Fibroblast of pulmonary artery (primary cell): ENCODE measurements around the gene UVRAG.

Source experiments
- DNase-seq: peaks from one replicate; pipeline ENCODE4 v3.0.0-alpha.2; 2010; ENCODE audit warnings: low read depth
- H3K4me3 ChIP-seq: replicated peaks from 2 replicates; pipeline ENCODE4 v1.5.1; 2011; ENCODE audit warnings: low read depth, mild to moderate bottlenecking, control low read depth, low read length, moderate library complexity
- TF ChIP-seq, protein P1 (sequence below): IDR thresholded peaks from 2 replicates; pipeline ENCODE4 v1.5.1; 2011; ENCODE audit warnings: mild to moderate bottlenecking, control low read depth, low read length, inconsistent platforms; ENCODE audit errors: missing control alignments

Gene UVRAG

DNA sequence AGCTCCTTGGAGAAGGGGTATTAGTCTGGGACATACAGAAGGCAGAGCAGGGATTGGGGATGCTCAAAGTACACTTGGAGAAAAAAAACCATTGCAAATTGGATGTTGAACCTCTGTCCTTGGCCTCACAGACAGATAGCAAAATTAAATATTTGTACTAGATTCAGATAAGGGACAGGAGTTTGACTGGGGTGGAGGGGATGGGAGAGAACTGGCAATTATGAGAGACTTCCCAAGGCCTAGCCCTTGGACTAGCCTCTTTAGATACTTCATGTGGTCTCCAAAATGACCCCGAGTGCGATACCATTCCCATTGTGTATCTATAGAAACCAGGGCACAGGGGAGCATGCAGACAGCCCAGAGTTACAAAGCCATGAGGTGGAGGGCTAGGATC is 30.9 kb upstream of the UVRAG start:
- H3K4me3 ChIP-seq, result no peak overlapping the region
- TF ChIP-seq, protein P1, sequence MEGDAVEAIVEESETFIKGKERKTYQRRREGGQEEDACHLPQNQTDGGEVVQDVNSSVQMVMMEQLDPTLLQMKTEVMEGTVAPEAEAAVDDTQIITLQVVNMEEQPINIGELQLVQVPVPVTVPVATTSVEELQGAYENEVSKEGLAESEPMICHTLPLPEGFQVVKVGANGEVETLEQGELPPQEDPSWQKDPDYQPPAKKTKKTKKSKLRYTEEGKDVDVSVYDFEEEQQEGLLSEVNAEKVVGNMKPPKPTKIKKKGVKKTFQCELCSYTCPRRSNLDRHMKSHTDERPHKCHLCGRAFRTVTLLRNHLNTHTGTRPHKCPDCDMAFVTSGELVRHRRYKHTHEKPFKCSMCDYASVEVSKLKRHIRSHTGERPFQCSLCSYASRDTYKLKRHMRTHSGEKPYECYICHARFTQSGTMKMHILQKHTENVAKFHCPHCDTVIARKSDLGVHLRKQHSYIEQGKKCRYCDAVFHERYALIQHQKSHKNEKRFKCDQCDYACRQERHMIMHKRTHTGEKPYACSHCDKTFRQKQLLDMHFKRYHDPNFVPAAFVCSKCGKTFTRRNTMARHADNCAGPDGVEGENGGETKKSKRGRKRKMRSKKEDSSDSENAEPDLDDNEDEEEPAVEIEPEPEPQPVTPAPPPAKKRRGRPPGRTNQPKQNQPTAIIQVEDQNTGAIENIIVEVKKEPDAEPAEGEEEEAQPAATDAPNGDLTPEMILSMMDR, result no peak

DNA sequence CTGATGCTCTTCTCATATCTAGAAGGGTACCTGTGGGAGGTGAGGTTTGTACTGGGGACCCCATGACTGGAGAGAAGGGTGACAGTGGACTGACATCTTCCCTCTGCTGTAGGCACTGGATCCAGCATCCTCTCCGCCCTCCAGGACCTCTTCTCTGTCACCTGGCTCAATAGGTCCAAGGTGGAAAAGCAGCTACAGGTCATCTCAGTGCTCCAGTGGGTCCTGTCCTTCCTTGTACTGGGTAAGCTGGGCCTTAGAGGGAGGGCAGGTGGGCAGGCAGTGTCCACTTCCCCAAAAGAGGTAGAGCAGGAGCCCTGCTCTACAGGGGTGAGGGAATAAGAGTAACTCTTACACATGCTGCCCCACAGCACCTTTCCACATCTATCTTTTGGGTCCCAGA is 30.5 kb upstream of the UVRAG start:
- TF ChIP-seq, protein P1, result no peak
- no peak for DNase-seq
- no peak overlapping the region for H3K4me3 ChIP-seq

More for the DNA sequence above, 30.9 kb upstream of the UVRAG start:
- no peak for DNase-seq

DNA sequence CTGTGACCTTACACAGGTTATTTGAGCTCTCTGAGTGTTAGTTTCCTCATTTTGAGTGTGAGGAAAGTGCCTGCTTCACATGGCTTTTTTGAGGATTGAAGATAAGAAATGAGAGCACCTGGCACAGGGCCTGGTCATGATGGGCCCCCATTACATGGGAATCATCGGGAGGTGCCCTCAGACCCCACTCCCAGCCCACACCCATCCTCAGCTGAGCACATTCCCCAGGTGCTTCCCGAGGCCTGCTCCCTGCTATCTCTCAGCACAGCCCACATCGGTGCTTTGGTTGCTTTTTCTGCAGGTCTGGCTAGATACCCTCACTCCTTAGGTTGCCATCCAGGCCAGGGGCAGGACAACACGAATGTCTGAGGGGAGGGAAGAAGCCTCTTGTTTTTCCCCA is 29.8 kb upstream of the UVRAG start:
- no peak for DNase-seq

DNA sequence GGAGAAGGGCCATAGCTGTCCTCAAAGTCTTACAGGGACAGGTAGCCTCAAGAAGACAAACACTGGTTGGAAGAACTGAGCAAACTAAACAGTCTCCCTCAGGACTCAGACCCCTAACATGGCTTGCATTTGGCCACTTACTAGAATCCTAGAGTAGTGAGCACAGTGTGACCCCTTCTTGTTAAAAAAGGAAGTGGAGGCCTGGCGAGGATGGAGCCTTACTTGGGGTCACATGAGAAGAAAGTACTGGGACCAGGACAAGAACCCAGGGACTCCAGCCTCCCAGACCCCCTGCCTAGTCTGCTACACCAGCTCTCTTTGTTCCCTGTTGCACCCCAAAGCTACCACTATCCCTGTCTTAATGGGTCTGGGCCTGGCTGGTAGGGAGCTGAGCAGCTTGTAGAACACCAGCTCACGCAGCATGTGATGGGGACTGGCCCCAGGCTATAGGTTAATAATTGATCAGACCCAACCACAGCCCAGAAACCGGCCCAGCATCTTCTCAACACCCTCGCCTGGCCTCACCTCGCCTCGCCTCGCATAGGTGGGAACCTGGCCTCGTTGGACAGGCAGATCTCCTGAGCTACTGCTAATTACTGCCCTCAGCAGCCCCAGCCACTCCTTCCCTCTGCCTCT is 28.8 kb upstream of the UVRAG start:
- TF ChIP-seq, protein P1, result no peak
- no peak for DNase-seq
- no peak overlapping the region for H3K4me3 ChIP-seq

More for the DNA sequence above, 29.8 kb upstream of the UVRAG start:
- no peak overlapping the region for H3K4me3 ChIP-seq
- TF ChIP-seq, protein P1, result no peak

DNA sequence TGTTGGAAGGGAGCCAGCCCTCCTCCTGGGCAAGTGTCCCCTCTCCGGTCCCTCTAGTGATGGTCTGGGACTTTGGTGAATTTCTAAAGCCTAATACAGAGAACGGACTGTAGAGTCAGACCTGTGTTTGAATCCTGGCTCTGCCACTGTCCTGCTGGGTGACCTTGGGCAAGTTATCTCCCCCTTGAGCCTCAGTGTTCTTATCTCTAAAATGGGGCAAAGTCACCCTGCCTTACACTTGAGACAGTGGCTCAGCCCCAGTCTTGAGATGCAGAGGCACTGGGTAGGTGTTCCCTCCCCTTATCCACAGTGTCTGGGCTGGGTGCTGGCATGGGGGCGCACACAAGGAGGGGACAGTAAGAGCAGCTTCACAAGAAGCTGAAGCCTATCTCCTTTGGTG is 25.5 kb upstream of the UVRAG start:
- DNase-seq, result no peak
- TF ChIP-seq, protein P1, result no peak
- H3K4me3 ChIP-seq, result no peak overlapping the region

DNA sequence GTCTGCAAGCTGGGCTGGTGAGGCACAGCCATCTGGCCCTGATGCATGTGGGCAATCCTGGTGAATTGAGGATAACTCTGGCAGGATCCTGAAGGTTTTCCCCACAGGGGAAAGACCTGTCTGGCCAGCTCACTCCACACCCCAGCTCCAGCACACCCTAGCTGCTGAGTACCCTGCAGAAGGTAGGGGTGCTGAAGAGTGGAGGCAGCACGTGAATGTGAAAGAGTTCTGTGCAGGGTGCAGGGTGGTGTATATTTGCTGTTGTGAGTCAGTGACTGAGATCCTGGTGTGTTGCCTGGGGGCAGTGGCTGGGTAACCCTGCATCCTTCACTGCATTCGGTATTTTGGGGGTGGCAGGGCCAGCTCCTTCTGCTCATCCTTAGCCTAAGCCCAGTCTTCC is 24.0 kb upstream of the UVRAG start:
- no peak for DNase-seq
- TF ChIP-seq, protein P1, result no peak
- no peak overlapping the region for H3K4me3 ChIP-seq

DNA sequence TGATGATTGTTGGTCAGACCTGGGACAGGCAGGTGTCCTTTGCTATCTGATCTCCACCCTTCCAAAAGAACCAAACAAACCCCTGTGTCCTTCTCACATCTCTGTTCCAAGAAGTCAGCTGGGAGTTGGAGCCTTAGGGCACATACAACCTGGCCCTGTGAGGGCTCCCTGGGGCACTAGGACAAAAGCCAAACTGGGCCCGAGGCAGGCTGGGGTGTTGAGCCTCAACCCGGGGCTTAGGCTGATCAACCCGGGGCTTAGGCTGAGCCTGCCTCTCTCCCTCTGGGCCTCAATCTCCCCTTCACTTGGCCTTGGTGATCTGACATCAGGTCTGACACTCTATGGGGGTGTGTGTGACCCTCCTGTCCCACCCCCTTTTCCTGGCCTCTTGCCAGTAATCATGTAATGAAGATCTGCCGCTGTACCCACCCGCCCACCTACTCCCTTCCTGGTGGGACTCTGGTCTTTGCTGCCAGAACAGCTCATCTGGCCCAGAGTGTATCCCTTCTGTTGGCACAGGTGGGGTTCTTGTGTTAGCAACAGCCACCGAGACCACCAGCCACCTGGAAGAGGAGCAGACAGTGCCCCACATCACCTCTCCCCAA is 22.8 kb upstream of the UVRAG start:
- H3K4me3 ChIP-seq, result no peak overlapping the region
- no peak for DNase-seq
- TF ChIP-seq, protein P1, result no peak
